ENCODE results near the gene GPR15. TPM values are rescaled to one million over a fixed set of nuclear protein-coding genes. Genes with fewer than 3 reads are reported as not detected.

Gene GPR15
- polyA plus RNA-seq, 1 donor from 2014 or later, result not detected

- no peaks in the 10 kb centered on the region for H3K27me3 ChIP-seq (ENCODE audit: insufficient read depth, low read depth, low read length)
- no peak for TF ChIP-seq POLR2AphosphoS5 (IDR thresholded peaks at IDR 0.05)
- TF ChIP-seq TAF1 (IDR thresholded peaks at IDR 0.05; ENCODE audit: low read depth), result no peak
- no peak for TF ChIP-seq SMC3 (conservative IDR thresholded peaks at IDR 0.05; ENCODE audit: poor library complexity)
- no peak for TF ChIP-seq MXI1 (conservative IDR thresholded peaks at IDR 0.05; ENCODE audit: poor library complexity, severe bottlenecking)
- TF ChIP-seq EZH2 (IDR thresholded peaks at IDR 0.05; ENCODE audit: borderline replicate concordance, insufficient read depth, low read length, poor library complexity, severe bottlenecking), result no peak
- no peak for TF ChIP-seq RAD21 (conservative IDR thresholded peaks at IDR 0.05)
- TF ChIP-seq, protein P1, sequence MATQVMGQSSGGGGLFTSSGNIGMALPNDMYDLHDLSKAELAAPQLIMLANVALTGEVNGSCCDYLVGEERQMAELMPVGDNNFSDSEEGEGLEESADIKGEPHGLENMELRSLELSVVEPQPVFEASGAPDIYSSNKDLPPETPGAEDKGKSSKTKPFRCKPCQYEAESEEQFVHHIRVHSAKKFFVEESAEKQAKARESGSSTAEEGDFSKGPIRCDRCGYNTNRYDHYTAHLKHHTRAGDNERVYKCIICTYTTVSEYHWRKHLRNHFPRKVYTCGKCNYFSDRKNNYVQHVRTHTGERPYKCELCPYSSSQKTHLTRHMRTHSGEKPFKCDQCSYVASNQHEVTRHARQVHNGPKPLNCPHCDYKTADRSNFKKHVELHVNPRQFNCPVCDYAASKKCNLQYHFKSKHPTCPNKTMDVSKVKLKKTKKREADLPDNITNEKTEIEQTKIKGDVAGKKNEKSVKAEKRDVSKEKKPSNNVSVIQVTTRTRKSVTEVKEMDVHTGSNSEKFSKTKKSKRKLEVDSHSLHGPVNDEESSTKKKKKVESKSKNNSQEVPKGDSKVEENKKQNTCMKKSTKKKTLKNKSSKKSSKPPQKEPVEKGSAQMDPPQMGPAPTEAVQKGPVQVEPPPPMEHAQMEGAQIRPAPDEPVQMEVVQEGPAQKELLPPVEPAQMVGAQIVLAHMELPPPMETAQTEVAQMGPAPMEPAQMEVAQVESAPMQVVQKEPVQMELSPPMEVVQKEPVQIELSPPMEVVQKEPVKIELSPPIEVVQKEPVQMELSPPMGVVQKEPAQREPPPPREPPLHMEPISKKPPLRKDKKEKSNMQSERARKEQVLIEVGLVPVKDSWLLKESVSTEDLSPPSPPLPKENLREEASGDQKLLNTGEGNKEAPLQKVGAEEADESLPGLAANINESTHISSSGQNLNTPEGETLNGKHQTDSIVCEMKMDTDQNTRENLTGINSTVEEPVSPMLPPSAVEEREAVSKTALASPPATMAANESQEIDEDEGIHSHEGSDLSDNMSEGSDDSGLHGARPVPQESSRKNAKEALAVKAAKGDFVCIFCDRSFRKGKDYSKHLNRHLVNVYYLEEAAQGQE (IDR thresholded peaks at IDR 0.05; ENCODE audit: borderline replicate concordance), result no peak
- no peak for TF ChIP-seq CTCF (IDR thresholded peaks at IDR 0.05; ENCODE audit: poor library complexity, severe bottlenecking)
- no peak for TF ChIP-seq EP300 (conservative IDR thresholded peaks at IDR 0.05; ENCODE audit: poor library complexity, severe bottlenecking)
- no peak overlapping the region for H3K9ac ChIP-seq (ENCODE audit: low read length)
- H4K20me1 ChIP-seq (ENCODE audit: insufficient read depth), result no peaks in the 10 kb centered on the region
- no peaks in the 10 kb centered on the region for H3F3A ChIP-seq (ENCODE audit: insufficient read depth, low read length, poor library complexity, severe bottlenecking)
- no peak overlapping the region for H3K4me2 ChIP-seq (ENCODE audit: low read length)
- no peaks in the 10 kb centered on the region for H3K9me2 ChIP-seq (ENCODE audit: insufficient read depth, low read length)
- no peak overlapping the region for H2AFZ ChIP-seq (ENCODE audit: low read depth, low read length)
- H3K4me3 ChIP-seq (ENCODE audit: low read length), result no peak overlapping the region
- H3K9me3 ChIP-seq (ENCODE audit: low read length), result no peaks in the 10 kb centered on the region
- no peaks in the 10 kb centered on the region for H3K79me2 ChIP-seq (replicated peaks; ENCODE audit: insufficient read depth, low read length)
- H3K36me3 ChIP-seq (ENCODE audit: insufficient read depth, low read length), result no peaks in the 10 kb centered on the region
- H3K27ac ChIP-seq (ENCODE audit: low read length), result no peak overlapping the region
Observed at GRCh38 chr3:98542623-98543022, 10.8 kb downstream of the GPR15 start.

GRCh38 chr3:98545940-98546339, 14.2 kb downstream of the GPR15 start:
- Histone ChIP-seq H4K20me1 (ENCODE audit: insufficient read depth) (no peaks in the 10 kb centered on the region), H3F3A (ENCODE audit: insufficient read depth, low read length, poor library complexity, severe bottlenecking) (no peaks in the 10 kb centered on the region), H3K9ac (ENCODE audit: low read length) (no peak overlapping the region), H3K4me2 (ENCODE audit: low read length) (no peak overlapping the region), H3K27ac (ENCODE audit: low read length) (no peak overlapping the region), H3K79me2 (replicated peaks; ENCODE audit: insufficient read depth, low read length) (no peaks in the 10 kb centered on the region), H2AFZ (ENCODE audit: low read depth, low read length) (no peak overlapping the region), H3K27me3 (ENCODE audit: insufficient read depth, low read depth, low read length) (no peaks in the 10 kb centered on the region), H3K36me3 (ENCODE audit: insufficient read depth, low read length) (no peaks in the 10 kb centered on the region), H3K9me2 (ENCODE audit: insufficient read depth, low read length) (no peaks in the 10 kb centered on the region), H3K9me3 (ENCODE audit: low read length) (no peaks in the 10 kb centered on the region), H3K4me3 (ENCODE audit: low read length) (no peak overlapping the region)
- TF ChIP-seq SMC3 (conservative IDR thresholded peaks at IDR 0.05; ENCODE audit: poor library complexity), result no peak
- no peak for TF ChIP-seq CTCF (IDR thresholded peaks at IDR 0.05; ENCODE audit: poor library complexity, severe bottlenecking)
- TF ChIP-seq EP300 (conservative IDR thresholded peaks at IDR 0.05; ENCODE audit: poor library complexity, severe bottlenecking), result no peak
- TF ChIP-seq RAD21 (conservative IDR thresholded peaks at IDR 0.05), result no peak
- TF ChIP-seq MXI1 (conservative IDR thresholded peaks at IDR 0.05; ENCODE audit: poor library complexity, severe bottlenecking), result no peak
- no peak for TF ChIP-seq TAF1 (IDR thresholded peaks at IDR 0.05; ENCODE audit: low read depth)
- no peak for TF ChIP-seq POLR2AphosphoS5 (IDR thresholded peaks at IDR 0.05)
- no peak for TF ChIP-seq EZH2 (IDR thresholded peaks at IDR 0.05; ENCODE audit: borderline replicate concordance, insufficient read depth, low read length, poor library complexity, severe bottlenecking)
- TF ChIP-seq, protein P1 (IDR thresholded peaks at IDR 0.05; ENCODE audit: borderline replicate concordance), result no peak
